ENCODE results near the gene PHF19.

The PHF19 gene

DNA sequence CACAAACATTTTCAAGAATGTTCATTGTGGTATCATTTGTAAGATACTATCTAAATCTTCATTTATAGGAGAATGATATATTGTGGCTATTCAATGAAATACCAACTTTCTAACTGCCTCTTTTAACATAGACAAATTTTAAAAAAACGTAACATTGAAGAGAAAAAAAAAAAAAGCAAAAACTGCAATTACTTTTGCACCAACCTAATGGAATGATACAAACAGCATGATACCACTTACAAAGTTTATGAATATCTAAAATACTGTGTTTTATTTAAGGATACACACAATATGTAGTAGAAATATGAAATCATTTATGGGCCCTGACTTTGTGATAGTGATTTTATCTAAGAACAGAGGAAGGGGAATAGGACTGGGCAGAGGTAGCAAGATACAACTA lies 58.4 kb downstream of the PHF19 start:
- in situ Hi-C loops (cut with MboI; ENCODE audit: low sequenced_read_pairs): no loop called here

DNA sequence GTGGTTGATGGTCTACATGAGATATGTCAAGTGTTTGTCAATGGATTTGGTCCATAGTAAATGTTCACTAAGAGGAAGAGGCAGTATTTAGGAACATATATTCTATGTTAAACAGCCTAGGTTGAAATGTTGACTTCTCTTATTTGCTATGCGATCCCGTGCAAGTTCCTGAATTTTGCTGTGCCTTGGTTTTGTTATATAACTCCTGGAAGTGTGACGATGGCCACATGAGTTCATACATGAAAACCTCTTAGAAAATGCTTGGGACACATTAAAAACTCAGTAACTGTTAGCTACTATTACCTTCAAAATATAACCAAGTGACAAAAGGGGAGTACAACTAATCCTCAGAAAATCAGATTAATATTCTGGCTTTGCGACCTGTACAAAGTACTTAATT lies 61.9 kb downstream of the PHF19 start:
- in situ Hi-C loops (cut with MboI; ENCODE audit: low sequenced_read_pairs): no loop called here

DNA sequence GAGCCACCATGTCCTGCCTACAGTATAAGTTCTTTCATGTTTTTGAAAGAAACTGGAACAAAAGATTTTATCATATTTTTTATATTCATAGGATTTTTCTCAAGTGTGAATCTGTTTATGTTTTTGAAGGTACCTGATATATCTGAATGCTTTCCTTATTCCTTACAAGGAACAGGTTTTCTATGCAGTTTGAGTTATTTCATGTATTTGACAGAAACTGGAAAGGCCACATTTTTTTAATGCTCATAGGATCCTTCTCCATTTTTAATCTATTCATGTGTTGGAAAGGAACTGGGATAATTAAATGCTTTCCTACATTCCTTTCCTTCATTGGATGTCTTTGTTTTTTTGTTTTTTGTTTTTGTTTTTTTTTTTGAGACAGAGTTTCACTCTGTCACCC lies 68.1 kb downstream of the PHF19 start:
- in situ Hi-C loops (cut with MboI; ENCODE audit: low sequenced_read_pairs): no loop called here

DNA sequence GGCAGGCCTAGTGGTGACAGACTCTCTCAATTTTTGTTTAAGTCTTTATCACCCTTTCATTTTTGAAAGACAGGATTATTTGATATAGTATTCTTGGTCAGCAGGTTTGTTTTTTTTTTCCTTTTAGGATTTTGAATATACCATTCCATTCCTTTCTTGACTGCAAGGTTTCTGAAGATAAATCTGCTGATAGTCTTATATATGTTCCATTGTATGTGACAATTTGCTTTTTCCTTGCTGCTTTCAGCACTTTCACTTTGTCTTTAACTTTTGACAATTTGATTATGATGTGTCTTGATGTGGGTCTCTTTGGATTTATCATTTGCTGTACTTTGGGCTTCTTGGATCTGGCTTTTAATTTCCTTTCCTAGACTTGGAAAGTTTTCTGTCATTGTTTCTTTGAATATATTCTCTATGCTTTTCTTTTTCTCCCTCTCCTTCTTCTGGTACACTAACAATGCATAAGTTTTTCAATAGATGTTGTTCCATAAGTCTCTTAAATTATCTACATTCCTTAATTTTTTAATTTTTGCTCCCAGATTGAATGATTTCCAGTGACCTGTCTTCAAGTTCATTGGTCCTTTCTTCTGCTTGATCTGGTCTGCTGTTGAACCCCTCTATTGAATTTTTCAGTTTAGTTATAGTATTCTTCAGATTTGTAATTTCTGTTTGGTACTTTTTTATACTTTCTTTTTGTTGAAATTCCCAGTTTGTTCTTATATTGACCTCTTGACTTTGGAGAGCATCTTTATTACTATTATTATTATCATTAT lies 69.2 kb downstream of the PHF19 start:
- in situ Hi-C loops (cut with MboI; ENCODE audit: low sequenced_read_pairs): no loop called here

Measured in HL-60/S4 treated with retinoic acid at 250 ng/mL for 4 days and 3 days (cell line).